Endothelial cell of umbilical vein (primary cell): Measurements from ENCODE around the gene FOXJ3. TPM values are rescaled to one million over a fixed set of nuclear protein-coding genes. Genes with fewer than 3 reads are reported as not detected.
A peak's percentile ranks its signal among the peaks of the same experiment; 100 is the strongest.

Experiments used
- BruUV-seq: library from RNA; stranded (reverse); fragments of 400-500 nt; replicated peaks from 2 replicates; lab custom pipeline; 2021; lab: Mats Ljungman, UMichigan
- CTCF ChIA-PET: fragments of 300-600, 350-600 bp; sonication (Branson Sonifier 250); formaldehyde crosslinking; loops from one replicate; lab custom pipeline; 2021; ENCODE audit warnings: antibody characterized with exemption, inconsistent platforms; lab: Charles Lee
- POLR2A ChIA-PET: fragments of 300-600, 350-600 bp; sonication (Branson Sonifier 250); formaldehyde crosslinking; loops from one replicate; lab custom pipeline; 2021; ENCODE audit warnings: antibody characterized with exemption, inconsistent platforms; lab: Charles Lee
- DNase-seq: peaks from one replicate; pipeline ENCODE4 v3.0.0-alpha.2; 2011; ENCODE audit warnings: low read depth, low spot score
- FAIRE-seq: peaks from 2 replicates; lab custom pipeline; 2011; peaks lifted over from hg19 to GRCh38; lab: Jason Lieb, UNC
- H2AFZ ChIP-seq: 2 replicates; pipeline ENCODE4 v1.6.0; 2012; ENCODE audit warnings: low read depth, low read length, control low read depth, inconsistent platforms
- H3K27ac ChIP-seq: 2 replicates; pipeline ENCODE4 v1.5.1; 2011; ENCODE audit warnings: low read depth, mild to moderate bottlenecking, control low read depth, low read length, moderate library complexity; ENCODE audit not compliant: insufficient read depth
- H3K27me3 ChIP-seq, 2 experiments: 2 replicates each; pipeline versions ENCODE4 v1.6.0 to v1.6.1; 2011; ENCODE audit warnings: low read length in 2 of 2, mixed read lengths in 1 of 2; ENCODE audit not compliant: control insufficient read depth in 2 of 2, insufficient read depth in 2 of 2
- H3K36me3 ChIP-seq, 2 experiments: 2 replicates in 1 of 2; 3 replicates in 1 of 2; pipeline ENCODE4 v1.5.1; 2011; ENCODE audit warnings: low read length in 2 of 2, mild to moderate bottlenecking in 1 of 2, moderate library complexity in 1 of 2; ENCODE audit not compliant: control insufficient read depth in 2 of 2, insufficient read depth in 2 of 2; ENCODE audit errors: extremely low read depth in 1 of 2
- H3K4me1 ChIP-seq: 3 replicates; pipeline ENCODE4 v1.5.1; 2011; ENCODE audit warnings: mild to moderate bottlenecking, low read length; ENCODE audit not compliant: control insufficient read depth, insufficient read depth; ENCODE audit errors: extremely low read depth
- H3K4me2 ChIP-seq: 2 replicates; pipeline ENCODE4 v1.6.1; 2011; ENCODE audit warnings: low read length, control low read depth, mixed read lengths; ENCODE audit not compliant: insufficient read depth
- H3K4me3 ChIP-seq, 3 experiments: fragments of 200-600 bp in 1 of 3; sonication (generic), shearing (Covaris generic) in 1 of 3; replicated peaks in 1 of 3; 2 replicates each; pipeline ENCODE4 v1.5.1; 2011 to 2016; ENCODE audit warnings: control low read depth in 3 of 3, low read length in 3 of 3, mild to moderate bottlenecking in 2 of 3, inconsistent platforms in 1 of 3, low read depth in 1 of 3, moderate library complexity in 1 of 3; ENCODE audit not compliant: insufficient read depth in 1 of 3
- H3K79me2 ChIP-seq: 2 replicates; pipeline ENCODE4 v1.6.0; 2012; ENCODE audit warnings: low read length, inconsistent platforms; ENCODE audit not compliant: control insufficient read depth, insufficient read depth
- H3K9ac ChIP-seq: replicated peaks from 2 replicates; pipeline ENCODE3; 2011; ENCODE audit warnings: low read length, control low read depth; ENCODE audit not compliant: insufficient read depth; ENCODE audit errors: extremely low read depth
- H3K9me1 ChIP-seq: replicated peaks from 3 replicates; pipeline ENCODE4 v1.6.0; 2011; ENCODE audit warnings: mild to moderate bottlenecking, low read length; ENCODE audit not compliant: control insufficient read depth, insufficient read depth; ENCODE audit errors: extremely low read depth
- H3K9me3 ChIP-seq: replicated peaks from 2 replicates; pipeline ENCODE4 v1.5.1; 2012; ENCODE audit warnings: low read length, inconsistent platforms; ENCODE audit not compliant: control insufficient read depth, insufficient read depth
- H4K20me1 ChIP-seq: replicated peaks from 2 replicates; pipeline ENCODE3; 2011; ENCODE audit warnings: mild to moderate bottlenecking, low read length; ENCODE audit not compliant: control insufficient read depth, insufficient read depth; ENCODE audit errors: extremely low read depth
- FOS ChIP-seq: IDR thresholded peaks from 2 replicates; pipeline ENCODE4 v1.6.1; 2011; ENCODE audit warnings: mild to moderate bottlenecking, low read length, moderate library complexity, borderline replicate concordance; ENCODE audit not compliant: insufficient read depth
- GATA2 ChIP-seq: IDR thresholded peaks from 2 replicates; pipeline ENCODE4 v1.7.0; 2011; ENCODE audit warnings: low read depth, mild to moderate bottlenecking, moderate library complexity, mixed read lengths, low read length; ENCODE audit not compliant: insufficient read length, insufficient read depth
- JUN ChIP-seq: IDR thresholded peaks from 2 replicates; pipeline ENCODE4 v1.6.1; 2011; ENCODE audit warnings: borderline replicate concordance, low read depth; ENCODE audit not compliant: insufficient read length, insufficient read depth
- MYC ChIP-seq: IDR thresholded peaks from one replicate; pipeline ENCODE4 v1.6.1; 2011; ENCODE audit warnings: mild to moderate bottlenecking, low read depth, low read length
- POLR2A ChIP-seq: IDR thresholded peaks from 2 replicates; pipeline ENCODE4 v1.6.1; 2012; ENCODE audit warnings: low read depth, mild to moderate bottlenecking, control low read depth, low read length
- POLR2AphosphoS5 ChIP-seq: IDR thresholded peaks from 2 replicates; pipeline ENCODE4 v1.6.1; 2012; ENCODE audit warnings: low read depth, mild to moderate bottlenecking, control low read depth, low read length, moderate library complexity; ENCODE audit not compliant: insufficient read depth
- dilution Hi-C: fragments of 300-500 bp; cut with MboI; formaldehyde crosslinking; loops from one replicate; pipeline ENCODE4 v1.15.0; 2019; ENCODE audit warnings: low sequenced_read_pairs; ENCODE audit not compliant: extremely low pct_ligation_motif_present
- intact Hi-C: fragments of 100-400 bp; cut with micrococcal nuclease; formaldehyde crosslinking; loops from one replicate; pipeline ENCODE4 v1.10.0; 2022
- polyA plus RNA-seq, 4 experiments: library from polyadenylated mRNA; depleted of rRNA in 3 of 4; stranded (reverse) in 3 of 4; unstranded in 1 of 4; fragments of >200 nt; gene quantifications; 2 replicates each; pipeline versions ENCODE4 v1.2.1 to v1.2.3, GENCODE V29; 2011 to 2012; ENCODE audit warnings: missing spikeins in 1 of 4
- total RNA-seq: library from RNA; stranded (reverse); gene quantifications from 2 replicates; pipeline ENCODE4 v1.2.3, GENCODE V29; 2021
- TF ChIP-seq, protein P1 (sequence below): IDR thresholded peaks from 2 replicates; pipeline ENCODE4 v1.6.1; 2011; ENCODE audit not compliant: insufficient read depth, insufficient read length
- TF ChIP-seq, protein P2 (sequence below), 2 donors: IDR thresholded peaks; 1 replicate in 1 of 2; 2 replicates in 1 of 2; pipeline ENCODE4 v1.5.1; 2011; ENCODE audit warnings: low read length in 2 of 2, mild to moderate bottlenecking in 2 of 2, moderate library complexity in 2 of 2, control low read depth in 1 of 2, inconsistent platforms in 1 of 2, low read depth in 1 of 2; ENCODE audit not compliant: insufficient read depth in 1 of 2; ENCODE audit errors: extremely low read depth in 1 of 2

FOXJ3 gene
- total and polyA plus RNA-seq, 2 donors (not counting 3 experiments of a cell fraction or from before 2014, with no cell fraction given) = 34.7 to 38.8 TPM

GRCh38 chr1:42319128-42319851, 15.7 kb downstream of the FOXJ3 start:
- Histone ChIP-seq H3K4me2 (peak overlapping the region; percentile 95), H3K27me3 (no peaks in the 10 kb centered on the region), H3K27ac (peak overlapping the region; percentile 35), H3K9me1 (peaks cover 2% of the 10 kb centered on the region), H3K4me3 (peak overlapping the region in 1 of 3 experiments; percentile 51), H2AFZ (no peak overlapping the region), H3K9me3 (no peaks in the 10 kb centered on the region), H3K9ac (no peak overlapping the region), H3K4me1 (peaks cover 46% of the 10 kb centered on the region), H4K20me1 (peaks cover 17% of the 10 kb centered on the region), H3K79me2 (peaks cover 89% of the 10 kb centered on the region), H3K36me3 (peaks cover 0 to 2% of the 10 kb centered on the region in 2 experiments)
- intact Hi-C loops (no loop called here), dilution Hi-C loops (no loop called here)
- FAIRE-seq (no peak), DNase-seq (peak; percentile 43)
- POLR2A ChIA-PET = no interaction called here
- BruUV-seq = no TSS peak
- TF ChIP-seq POLR2A (no peak), JUN (no peak), MYC (no peak), POLR2AphosphoS5 (no peak), GATA2 (no peak), FOS (no peak)
- TF ChIP-seq, protein P1, sequence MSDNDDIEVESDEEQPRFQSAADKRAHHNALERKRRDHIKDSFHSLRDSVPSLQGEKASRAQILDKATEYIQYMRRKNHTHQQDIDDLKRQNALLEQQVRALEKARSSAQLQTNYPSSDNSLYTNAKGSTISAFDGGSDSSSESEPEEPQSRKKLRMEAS = no peak
- TF ChIP-seq, protein P2, sequence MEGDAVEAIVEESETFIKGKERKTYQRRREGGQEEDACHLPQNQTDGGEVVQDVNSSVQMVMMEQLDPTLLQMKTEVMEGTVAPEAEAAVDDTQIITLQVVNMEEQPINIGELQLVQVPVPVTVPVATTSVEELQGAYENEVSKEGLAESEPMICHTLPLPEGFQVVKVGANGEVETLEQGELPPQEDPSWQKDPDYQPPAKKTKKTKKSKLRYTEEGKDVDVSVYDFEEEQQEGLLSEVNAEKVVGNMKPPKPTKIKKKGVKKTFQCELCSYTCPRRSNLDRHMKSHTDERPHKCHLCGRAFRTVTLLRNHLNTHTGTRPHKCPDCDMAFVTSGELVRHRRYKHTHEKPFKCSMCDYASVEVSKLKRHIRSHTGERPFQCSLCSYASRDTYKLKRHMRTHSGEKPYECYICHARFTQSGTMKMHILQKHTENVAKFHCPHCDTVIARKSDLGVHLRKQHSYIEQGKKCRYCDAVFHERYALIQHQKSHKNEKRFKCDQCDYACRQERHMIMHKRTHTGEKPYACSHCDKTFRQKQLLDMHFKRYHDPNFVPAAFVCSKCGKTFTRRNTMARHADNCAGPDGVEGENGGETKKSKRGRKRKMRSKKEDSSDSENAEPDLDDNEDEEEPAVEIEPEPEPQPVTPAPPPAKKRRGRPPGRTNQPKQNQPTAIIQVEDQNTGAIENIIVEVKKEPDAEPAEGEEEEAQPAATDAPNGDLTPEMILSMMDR (IDR thresholded peaks at IDR 0.05; ENCODE audit: extremely low read depth in 1 of 2, insufficient read depth in 1 of 2, low read depth in 1 of 2, low read length in 2 of 2) = no peak
- CTCF ChIA-PET = interaction anchor here (1.9 kb wide), 2 partner anchors 15 to 142 kb away, joined by 5 to 10 read pairs; partner anchors contain the start of gene FOXJ3
